Neutrophil (primary cell): Measurements from ENCODE around the gene RARG.

Experiments used
- H3K27ac ChIP-seq: fragments of 200-600 bp; sonication (generic); 2 replicates; pipeline ENCODE4 v1.5.1; 2016; ENCODE audit warnings: mild to moderate bottlenecking, moderate library complexity
- H3K27me3 ChIP-seq: fragments of 200-600 bp; sonication (generic); 2 replicates; pipeline ENCODE4 v1.6.0; 2016; ENCODE audit warnings: mild to moderate bottlenecking
- H3K36me3 ChIP-seq: fragments of 200-600 bp; sonication (generic); 2 replicates; pipeline ENCODE4 v1.5.1; 2017
- H3K4me1 ChIP-seq, 2 experiments: fragments of 200-600 bp in 1 of 2; sonication (generic) in 1 of 2; 1 replicate in 1 of 2; 2 replicates in 1 of 2; pipeline versions ENCODE4 v1.5.1 to v1.6.1; 2013 to 2016; ENCODE audit warnings: low read depth in 1 of 2, low read length in 1 of 2, mild to moderate bottlenecking in 1 of 2, moderate library complexity in 1 of 2; ENCODE audit not compliant: control insufficient read depth in 1 of 2, insufficient read depth in 1 of 2
- H3K4me3 ChIP-seq, 2 experiments: fragments of 200-600 bp in 1 of 2; sonication (generic) in 1 of 2; 1 replicate in 1 of 2; 2 replicates in 1 of 2; pipeline ENCODE4 v1.5.1; 2013 to 2016; ENCODE audit warnings: low read depth in 1 of 2, low read length in 1 of 2, mild to moderate bottlenecking in 1 of 2, moderate library complexity in 1 of 2
- H3K9me3 ChIP-seq: fragments of 200-600 bp; sonication (generic); 2 replicates; pipeline ENCODE4 v1.5.1; 2016
- TF ChIP-seq, protein P1 (sequence below): fragments of 200-600 bp; sonication (generic); IDR thresholded peaks from 2 replicates; pipeline ENCODE4 v1.5.1; 2016; ENCODE audit warnings: antibody characterized with exemption

RARG gene

DNA sequence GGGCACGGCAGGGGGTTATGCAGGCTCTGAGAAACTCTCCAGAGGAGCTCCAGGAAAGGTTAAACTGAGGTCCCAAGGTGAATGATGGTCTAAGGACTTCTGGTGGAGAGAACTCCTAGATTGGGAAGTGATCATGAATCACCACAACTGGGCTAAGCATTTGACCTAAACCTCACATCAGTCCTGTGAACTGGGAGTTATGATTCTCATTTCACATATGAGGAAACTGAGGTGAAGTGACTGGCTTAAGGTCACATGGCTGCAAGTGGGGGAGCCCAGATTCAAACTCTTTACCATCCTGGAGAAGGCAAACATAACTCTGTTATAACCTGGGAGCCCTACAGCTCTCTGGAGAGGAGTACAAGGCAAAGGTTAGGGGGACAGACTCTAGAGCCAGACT lies 4.2 kb downstream of the RARG start:
- TF ChIP-seq, protein P1, sequence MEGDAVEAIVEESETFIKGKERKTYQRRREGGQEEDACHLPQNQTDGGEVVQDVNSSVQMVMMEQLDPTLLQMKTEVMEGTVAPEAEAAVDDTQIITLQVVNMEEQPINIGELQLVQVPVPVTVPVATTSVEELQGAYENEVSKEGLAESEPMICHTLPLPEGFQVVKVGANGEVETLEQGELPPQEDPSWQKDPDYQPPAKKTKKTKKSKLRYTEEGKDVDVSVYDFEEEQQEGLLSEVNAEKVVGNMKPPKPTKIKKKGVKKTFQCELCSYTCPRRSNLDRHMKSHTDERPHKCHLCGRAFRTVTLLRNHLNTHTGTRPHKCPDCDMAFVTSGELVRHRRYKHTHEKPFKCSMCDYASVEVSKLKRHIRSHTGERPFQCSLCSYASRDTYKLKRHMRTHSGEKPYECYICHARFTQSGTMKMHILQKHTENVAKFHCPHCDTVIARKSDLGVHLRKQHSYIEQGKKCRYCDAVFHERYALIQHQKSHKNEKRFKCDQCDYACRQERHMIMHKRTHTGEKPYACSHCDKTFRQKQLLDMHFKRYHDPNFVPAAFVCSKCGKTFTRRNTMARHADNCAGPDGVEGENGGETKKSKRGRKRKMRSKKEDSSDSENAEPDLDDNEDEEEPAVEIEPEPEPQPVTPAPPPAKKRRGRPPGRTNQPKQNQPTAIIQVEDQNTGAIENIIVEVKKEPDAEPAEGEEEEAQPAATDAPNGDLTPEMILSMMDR = no peak
- H3K9me3 ChIP-seq = no peaks in the 10 kb centered on the region
- no peak overlapping the region for H3K27ac ChIP-seq
- peaks cover 11 to 13% of the 10 kb centered on the region in 2 experiments for H3K4me1 ChIP-seq
- no peaks in the 10 kb centered on the region for H3K36me3 ChIP-seq
- no peak overlapping the region for H3K4me3 ChIP-seq
- peaks cover 84% of the 10 kb centered on the region for H3K27me3 ChIP-seq

DNA sequence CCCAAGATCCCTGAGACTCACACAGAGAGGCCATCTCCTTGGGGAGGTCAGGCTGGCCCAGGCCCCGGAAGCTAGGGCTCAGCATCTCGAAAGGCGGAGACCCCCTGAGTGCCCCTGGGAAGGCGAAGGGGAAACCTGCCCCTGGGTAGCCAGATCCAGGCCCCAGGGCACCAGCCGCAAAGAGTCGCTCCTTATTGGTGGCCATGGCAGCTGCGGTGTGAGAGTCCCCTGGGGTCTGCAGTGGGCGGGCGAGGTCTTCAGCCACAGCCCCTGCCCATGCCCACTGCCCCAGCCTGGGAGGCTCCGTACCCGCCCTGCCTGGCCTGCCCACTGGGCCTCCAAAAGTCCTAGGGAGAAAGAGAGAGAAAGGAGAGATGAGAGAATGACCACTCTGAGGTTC lies 4.7 kb downstream of the RARG start:
- H3K27ac ChIP-seq = no peak overlapping the region
- TF ChIP-seq, protein P1 = no peak
- peaks cover 7 to 8% of the 10 kb centered on the region in 2 experiments for H3K4me1 ChIP-seq

DNA sequence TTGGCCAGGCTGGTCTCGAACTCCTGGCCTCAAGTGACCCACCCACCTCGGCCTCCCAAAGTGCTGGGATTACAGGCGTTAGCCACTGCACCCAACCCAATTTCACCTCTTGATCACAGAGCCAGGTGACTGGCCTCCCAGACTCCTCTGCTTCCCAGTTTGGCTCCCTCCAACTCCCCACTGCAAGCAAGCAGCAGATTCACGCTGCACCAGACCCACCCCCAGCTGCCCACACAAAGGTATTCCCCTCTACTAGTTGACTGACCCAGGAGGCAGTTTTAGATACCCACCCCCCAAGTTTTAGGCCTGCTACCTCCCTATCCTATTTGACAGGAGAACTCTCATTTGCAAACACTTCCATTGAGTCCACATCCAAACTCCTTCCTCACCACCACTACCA lies 5.2 kb downstream of the RARG start:
- Histone ChIP-seq H3K4me3 (no peak overlapping the region), H3K4me1 (peaks cover 8 to 9% of the 10 kb centered on the region in 2 experiments), H3K9me3 (no peaks in the 10 kb centered on the region), H3K27ac (no peak overlapping the region), H3K36me3 (no peaks in the 10 kb centered on the region), H3K27me3 (peaks cover 84% of the 10 kb centered on the region)
- TF ChIP-seq, protein P1 = no peak

More for the DNA sequence above, 4.7 kb downstream of the RARG start:
- Histone ChIP-seq H3K4me3 (no peak overlapping the region), H3K36me3 (no peaks in the 10 kb centered on the region), H3K9me3 (no peaks in the 10 kb centered on the region), H3K27me3 (peaks cover 84% of the 10 kb centered on the region)

DNA sequence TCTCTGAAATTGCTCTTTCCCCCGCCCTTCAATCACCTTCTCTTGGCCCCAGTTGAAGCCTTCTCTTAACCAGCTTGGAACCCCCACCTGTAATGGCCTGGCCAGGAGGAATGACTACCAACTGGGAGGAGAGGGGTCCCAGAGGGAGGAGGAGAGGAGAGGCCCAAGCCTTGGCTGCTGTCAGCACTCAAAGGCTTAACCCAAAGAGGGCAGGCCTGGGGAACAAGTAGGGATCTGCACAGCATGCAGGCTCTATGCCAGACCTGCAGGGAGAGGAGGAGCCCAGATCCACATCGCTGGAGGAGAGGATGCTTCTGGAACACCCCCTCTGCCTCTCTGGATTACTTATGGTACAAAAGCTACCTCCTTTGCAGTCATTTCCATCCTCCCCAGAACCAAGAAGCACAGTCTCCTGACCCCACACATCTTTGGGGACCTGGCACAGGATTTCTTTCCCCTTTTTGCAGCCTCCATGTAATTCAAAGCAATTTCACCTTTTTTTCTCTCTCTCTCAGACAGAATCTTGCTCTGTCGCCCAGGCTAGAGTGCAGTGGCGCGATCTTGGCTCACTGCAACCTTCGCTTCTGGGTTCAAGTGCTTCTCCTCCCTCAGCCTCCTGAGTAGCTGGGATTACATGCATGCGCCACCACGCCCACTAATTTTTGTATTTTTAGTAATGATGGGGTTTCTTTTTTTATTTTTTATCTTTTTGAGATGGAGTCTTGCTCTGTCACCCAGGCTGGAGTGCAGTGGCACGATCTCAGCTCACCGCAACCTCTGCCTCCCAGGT lies 6.2 kb downstream of the RARG start:
- Histone ChIP-seq H3K36me3 (no peaks in the 10 kb centered on the region), H3K4me3 (no peak overlapping the region), H3K9me3 (no peaks in the 10 kb centered on the region), H3K4me1 (peaks cover 4 to 14% of the 10 kb centered on the region in 2 experiments), H3K27ac (no peak overlapping the region), H3K27me3 (peaks cover 84% of the 10 kb centered on the region)
- TF ChIP-seq, protein P1 = no peak

DNA sequence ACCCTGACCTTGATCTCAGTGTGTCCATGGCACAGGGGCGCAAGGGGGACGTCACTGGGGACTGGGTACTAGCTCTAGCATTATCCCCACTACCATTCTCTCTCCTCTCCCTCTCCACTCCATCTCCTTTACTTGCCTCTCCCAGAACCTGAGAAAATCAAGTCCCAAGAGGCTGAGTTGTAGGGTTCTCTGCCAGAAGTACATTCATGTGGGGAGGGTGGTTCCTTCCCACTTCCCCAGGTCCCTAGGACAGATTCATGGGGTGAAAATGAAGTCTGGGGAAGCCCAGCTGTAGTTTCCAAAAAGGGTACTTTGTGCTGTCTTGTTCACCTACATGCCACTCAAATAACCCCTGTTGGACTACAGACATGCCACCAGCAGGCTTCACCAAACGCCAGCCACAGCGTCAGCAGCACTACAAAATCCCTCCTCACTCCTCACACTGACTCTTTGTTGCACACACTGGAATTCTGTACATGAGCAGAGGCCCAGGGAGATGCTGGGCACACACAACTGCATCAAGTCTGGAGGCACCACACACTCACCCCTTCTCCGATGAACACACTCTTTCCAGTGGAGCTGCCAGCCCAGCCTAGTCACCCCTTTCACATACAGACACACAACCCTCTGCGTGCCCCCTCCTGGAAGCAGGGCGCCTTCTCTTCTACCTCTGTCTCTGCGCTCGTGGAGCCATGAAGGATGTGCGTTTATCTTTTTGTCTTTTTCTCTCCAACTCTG lies 6.9 kb downstream of the RARG start:
- Histone ChIP-seq H3K4me3 (no peak overlapping the region), H3K9me3 (no peaks in the 10 kb centered on the region), H3K36me3 (no peaks in the 10 kb centered on the region), H3K27ac (no peak overlapping the region), H3K27me3 (peaks cover 84% of the 10 kb centered on the region), H3K4me1 (peaks cover 12 to 22% of the 10 kb centered on the region in 2 experiments)
- TF ChIP-seq, protein P1 = no peak
